MM.1S (cell line): ENCODE data around the gene EXOC3.

Experiments used
- DNase-seq: peaks from one replicate; pipeline ENCODE4 v3.0.0-alpha.2; 2015
- H2AFZ ChIP-seq: fragments of 300-600 bp; sonication (generic); 2 replicates; pipeline ENCODE4 v1.6.0; 2016; ENCODE audit warnings: antibody characterized with exemption, low read length
- H3F3A ChIP-seq: fragments of 300-600 bp; sonication (generic); 2 replicates; pipeline ENCODE4 v1.6.1; 2016; ENCODE audit warnings: mild to moderate bottlenecking, antibody characterized with exemption, low read length, moderate library complexity, mixed read lengths; ENCODE audit not compliant: insufficient read depth
- H3K27ac ChIP-seq: fragments of 300-600 bp; sonication (generic); 2 replicates; pipeline ENCODE4 v1.5.1; 2016; ENCODE audit warnings: mild to moderate bottlenecking, low read length
- H3K27me3 ChIP-seq: fragments of 300-600 bp; sonication (generic); replicated peaks from 2 replicates; pipeline ENCODE4 v1.6.0; 2016; ENCODE audit warnings: low read length; ENCODE audit not compliant: insufficient read depth
- H3K36me3 ChIP-seq: fragments of 300-600 bp; sonication (generic); replicated peaks from 2 replicates; pipeline ENCODE4 v1.6.1; 2016; ENCODE audit warnings: mild to moderate bottlenecking, low read length, mixed read lengths; ENCODE audit not compliant: insufficient read depth
- H3K4me1 ChIP-seq: fragments of 300-600 bp; sonication (generic); 2 replicates; pipeline ENCODE4 v1.6.1; 2016; ENCODE audit warnings: low read length, mixed read lengths
- H3K4me2 ChIP-seq: fragments of 300-600 bp; sonication (generic); 2 replicates; pipeline ENCODE4 v1.6.0; 2016; ENCODE audit warnings: low read depth, low read length
- H3K4me3 ChIP-seq: fragments of 300-600 bp; sonication (generic); 2 replicates; pipeline ENCODE4 v1.5.1; 2016; ENCODE audit warnings: low read length, mixed read lengths
- H3K79me2 ChIP-seq: fragments of 300-600 bp; sonication (generic); 2 replicates; pipeline ENCODE4 v1.6.1; 2016; ENCODE audit warnings: mixed run types, low read length, mixed read lengths
- H3K9ac ChIP-seq: fragments of 300-600 bp; sonication (generic); 2 replicates; pipeline ENCODE4 v1.6.1; 2016; ENCODE audit warnings: low read length, mixed read lengths
- H3K9me2 ChIP-seq: fragments of 300-600 bp; sonication (generic); replicated peaks from 2 replicates; pipeline ENCODE4 v1.6.1; 2016; ENCODE audit warnings: mild to moderate bottlenecking, low read length, mixed read lengths; ENCODE audit not compliant: insufficient read depth
- H3K9me3 ChIP-seq: fragments of 300-600 bp; sonication (generic); replicated peaks from 2 replicates; pipeline ENCODE4 v1.6.1; 2016; ENCODE audit warnings: mild to moderate bottlenecking, low read length, mixed read lengths; ENCODE audit not compliant: insufficient read depth
- H4K20me1 ChIP-seq: fragments of 300-600 bp; sonication (generic); 2 replicates; pipeline ENCODE4 v1.6.1; 2016; ENCODE audit warnings: mild to moderate bottlenecking, low read length, moderate library complexity, mixed read lengths; ENCODE audit not compliant: insufficient read depth
- CTCF ChIP-seq: fragments of 300-600 bp; sonication (generic); IDR thresholded peaks from 2 replicates; pipeline ENCODE4 v1.5.1; 2016; ENCODE audit warnings: antibody characterized with exemption, low read length, mixed read lengths
- EZH2 ChIP-seq: fragments of 300-600 bp; sonication (generic); optimal IDR thresholded peaks from 2 replicates; pipeline ENCODE3; 2017; ENCODE audit warnings: low read depth, mild to moderate bottlenecking, antibody characterized with exemption, low read length, mixed read lengths
- EZH2phosphoT487 ChIP-seq: fragments of 300-600 bp; sonication (generic); IDR thresholded peaks from 2 replicates; pipeline ENCODE4 v1.6.1; 2018; ENCODE audit warnings: antibody characterized with exemption, low read length

Gene EXOC3

GRCh38 chr5:440401-441201, 2.4 kb upstream of the EXOC3 start:
- H3K9me2 ChIP-seq, result no peaks in the 10 kb centered on the region
- H3K4me2 ChIP-seq, result peak overlapping the region; percentile 45
- 0 out of 2 replicates have a peak, but pooled peaks cover 3% of the 10 kb centered on the region for H3F3A ChIP-seq
- no peak for DNase-seq
- no peaks in the 10 kb centered on the region for H4K20me1 ChIP-seq
- no peak for TF ChIP-seq CTCF
- no peak for TF ChIP-seq EZH2phosphoT487
- TF ChIP-seq EZH2, result no peak
- peaks cover 24% of the 10 kb centered on the region for H3K4me1 ChIP-seq
- H3K4me3 ChIP-seq, result no peak overlapping the region
- H3K36me3 ChIP-seq, result no peaks in the 10 kb centered on the region
- H2AFZ ChIP-seq, result no peak overlapping the region
- peaks cover 33% of the 10 kb centered on the region for H3K79me2 ChIP-seq
- no peak overlapping the region for H3K9ac ChIP-seq
- peaks cover 6% of the 10 kb centered on the region for H3K27me3 ChIP-seq
- no peaks in the 10 kb centered on the region for H3K9me3 ChIP-seq
- no peak overlapping the region for H3K27ac ChIP-seq

- H3K79me2 ChIP-seq, result peaks cover 37% of the 10 kb centered on the region
- no peaks in the 10 kb centered on the region for H3K9me3 ChIP-seq
- peak overlapping the region; percentile 98; the same call in 1 of the 2 replicates for H2AFZ ChIP-seq
- H3K4me1 ChIP-seq, result peaks cover 24% of the 10 kb centered on the region
- no peak for TF ChIP-seq CTCF
- TF ChIP-seq EZH2phosphoT487, result no peak
- no peak for TF ChIP-seq EZH2
- H3K4me3 ChIP-seq, result peak overlapping the region; percentile 100
- H4K20me1 ChIP-seq, result no peaks in the 10 kb centered on the region
- DNase-seq, result no peak
- no peak overlapping the region for H3K27ac ChIP-seq
- H3F3A ChIP-seq, result 0 out of 2 replicates have a peak, but pooled peaks cover 3% of the 10 kb centered on the region
- H3K9ac ChIP-seq, result peak overlapping the region; percentile 84; the same call in 1 of the 2 replicates
- no peaks in the 10 kb centered on the region for H3K27me3 ChIP-seq
- peak overlapping the region; percentile 96 for H3K4me2 ChIP-seq
- H3K9me2 ChIP-seq, result no peaks in the 10 kb centered on the region
- no peaks in the 10 kb centered on the region for H3K36me3 ChIP-seq
Measured at GRCh38 chr5:441996-442334, 1.0 kb upstream of the EXOC3 start.

DNA sequence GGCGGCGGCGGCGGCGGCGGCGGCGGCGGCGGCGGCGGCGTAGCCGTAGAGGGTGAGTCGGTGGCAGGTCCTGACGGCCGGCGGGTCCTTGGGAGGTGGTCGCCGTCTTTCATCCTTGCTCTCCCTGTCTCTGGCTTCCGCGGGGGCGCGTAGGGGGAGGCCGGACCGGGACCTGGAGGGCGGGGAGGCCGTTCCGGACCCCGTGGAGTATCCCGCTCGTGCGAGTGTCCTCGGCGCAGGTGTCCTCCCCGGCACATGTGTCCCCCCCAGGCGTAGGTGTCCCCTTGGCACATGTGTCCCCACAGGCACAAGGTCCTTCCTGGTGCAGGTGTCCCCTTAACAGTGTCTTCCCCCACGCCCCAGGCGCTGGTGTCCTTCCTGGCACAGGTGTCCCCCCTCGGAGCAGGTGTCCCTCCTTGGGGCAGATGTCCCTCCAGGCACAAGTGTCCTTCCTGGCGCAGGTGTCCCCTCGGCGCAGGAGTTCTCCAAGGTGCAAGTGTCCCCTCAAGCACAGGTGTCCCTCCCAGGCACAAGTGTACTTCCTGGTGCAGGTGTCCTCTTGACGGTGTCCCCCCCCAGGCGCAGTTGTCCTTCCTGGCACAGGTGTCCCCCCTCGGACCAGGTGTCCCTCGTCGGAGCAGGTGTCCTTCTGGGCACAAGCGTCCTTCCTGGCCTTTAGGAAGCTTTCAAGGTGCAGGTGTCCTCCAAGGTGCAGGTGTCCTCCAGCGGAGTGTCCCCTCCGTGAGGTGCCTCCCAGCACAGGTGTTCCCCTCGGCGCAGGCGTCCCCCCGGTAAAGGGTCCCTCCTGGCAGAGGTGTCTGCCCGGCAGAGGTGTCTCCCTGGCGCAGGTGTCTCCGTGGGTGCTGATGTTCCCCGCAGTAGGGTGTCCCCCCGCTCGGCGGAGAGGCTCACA, 519 bp downstream of the EXOC3 start:
- Histone ChIP-seq H3K9ac (peak overlapping the region; percentile 71), H3K4me1 (peaks cover 24% of the 10 kb centered on the region), H3K36me3 (0 out of 2 replicates have a peak, but pooled peaks cover 10% of the 10 kb centered on the region), H2AFZ (peak overlapping the region; percentile 52; the same call in 1 of the 2 replicates), H3K9me3 (no peaks in the 10 kb centered on the region), H3F3A (0 out of 2 replicates have a peak, but pooled peaks cover 3% of the 10 kb centered on the region), H3K4me2 (peak overlapping the region; percentile 94), H3K9me2 (no peaks in the 10 kb centered on the region), H3K79me2 (peaks cover 48% of the 10 kb centered on the region), H3K27me3 (no peaks in the 10 kb centered on the region), H3K27ac (no peak overlapping the region), H3K4me3 (peak overlapping the region; percentile 100), H4K20me1 (no peaks in the 10 kb centered on the region)
- DNase-seq, result peak; percentile 10
- no peak for TF ChIP-seq EZH2phosphoT487
- no peak for TF ChIP-seq EZH2
- TF ChIP-seq CTCF, result no peak
